GM21619 (cell line): ENCODE measurements around the gene TNS3.

ENCODE experiments used
- ATAC-seq: cut with Tn5 transposase; IDR thresholded peaks from one replicate; pipeline ENCODE4 v1.9.1; 2021; ENCODE audit not compliant: unreplicated experiment

The TNS3 gene

DNA sequence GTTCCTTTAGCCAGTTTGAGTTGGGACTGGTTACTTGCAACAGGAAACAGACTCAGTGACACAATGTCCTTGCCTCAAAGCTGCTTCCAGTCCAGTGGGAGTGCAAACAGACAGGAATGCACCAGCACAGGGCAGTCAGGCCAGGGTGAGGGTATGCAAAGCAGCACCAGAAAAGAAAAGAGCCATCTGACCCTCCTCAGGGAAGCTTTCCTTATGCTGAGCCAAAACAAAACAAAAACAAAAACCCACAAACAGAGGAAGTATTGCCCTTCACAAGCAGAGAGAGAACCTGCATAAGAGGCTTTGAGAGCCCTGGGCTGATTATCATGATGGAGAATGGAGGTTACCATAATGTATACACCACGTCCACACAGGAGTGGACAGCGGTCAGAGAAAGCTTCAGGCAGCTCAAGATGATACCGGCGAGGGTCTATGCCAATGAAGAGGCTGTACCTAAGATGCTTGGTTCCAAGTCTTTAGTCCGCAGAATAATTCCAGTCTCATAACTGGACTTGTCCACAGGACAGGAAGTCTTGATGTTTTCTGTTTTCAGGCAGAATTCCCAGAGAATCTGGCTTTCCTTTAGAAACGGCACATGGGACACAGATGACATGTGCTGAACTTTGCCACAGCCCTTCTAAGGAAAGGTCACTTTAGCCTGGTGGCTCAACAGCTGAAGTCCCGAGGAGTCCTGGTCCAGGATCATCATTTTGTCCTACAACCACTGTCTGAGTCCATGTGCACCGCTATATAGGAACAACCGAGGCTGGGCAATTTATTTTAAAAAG, 263.3 kb downstream of the TNS3 start:
- ATAC-seq: peak; percentile 72

DNA sequence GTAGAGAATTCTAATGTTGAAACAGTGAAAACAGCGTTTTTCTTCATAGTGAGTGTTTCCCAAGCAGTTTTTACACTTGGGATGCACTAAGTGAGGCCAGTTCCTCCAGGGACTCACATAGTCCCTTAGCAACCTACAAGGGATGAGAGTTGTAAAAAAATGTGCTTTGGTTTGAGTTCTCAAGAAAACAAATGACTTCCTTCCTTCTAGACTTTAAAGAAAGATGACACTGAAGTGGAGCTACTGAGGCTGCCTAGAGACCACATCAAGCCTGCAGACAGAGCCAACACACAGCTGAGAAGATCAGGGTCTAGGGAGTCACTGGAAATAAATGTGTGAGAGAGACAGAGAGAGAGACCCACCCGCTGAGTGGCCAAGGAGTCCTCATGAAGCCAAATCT, 264.4 kb downstream of the TNS3 start:
- no peak for ATAC-seq

DNA sequence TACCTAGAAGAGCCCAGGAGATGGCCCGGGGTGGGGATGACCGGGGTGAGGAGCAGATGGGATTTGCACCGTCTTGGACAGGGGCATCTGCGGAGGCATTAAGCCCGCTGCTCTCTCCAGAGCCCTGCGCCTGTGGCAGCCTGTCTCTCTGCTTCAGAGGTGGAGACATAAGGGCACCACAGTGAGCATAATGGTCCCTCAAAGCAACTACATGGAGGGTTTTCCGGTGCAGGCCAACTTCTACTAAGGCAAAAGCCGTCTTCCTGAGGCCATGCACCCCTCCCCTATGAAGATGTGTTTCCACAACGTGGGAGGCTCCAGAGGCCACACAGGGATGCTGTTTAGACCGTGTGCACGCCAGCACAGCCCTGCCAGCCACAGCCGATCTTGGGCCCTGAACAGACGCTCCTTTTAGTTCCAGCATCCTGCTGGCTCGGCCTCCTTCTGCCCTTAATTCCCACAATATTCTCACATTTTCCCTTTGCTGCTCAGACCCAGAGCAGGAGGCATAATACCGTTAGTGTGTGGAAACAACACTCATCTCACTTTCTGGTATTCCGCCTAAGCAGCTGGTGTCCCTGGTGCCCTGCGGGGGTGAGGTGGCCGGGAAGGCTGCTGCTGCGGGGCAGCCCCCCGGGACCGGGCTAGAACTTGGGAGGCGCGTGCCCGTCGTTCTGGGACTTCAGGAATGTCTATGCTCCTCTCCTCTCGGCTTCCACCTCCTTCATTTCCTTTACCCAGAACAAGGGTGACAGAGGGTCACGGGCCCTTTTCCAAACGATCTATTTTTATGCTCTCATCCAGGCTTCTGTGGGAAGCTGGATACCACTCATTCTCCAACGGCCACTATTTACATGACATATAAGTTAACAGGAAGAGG, 266.9 kb downstream of the TNS3 start:
- ATAC-seq: no peak

DNA sequence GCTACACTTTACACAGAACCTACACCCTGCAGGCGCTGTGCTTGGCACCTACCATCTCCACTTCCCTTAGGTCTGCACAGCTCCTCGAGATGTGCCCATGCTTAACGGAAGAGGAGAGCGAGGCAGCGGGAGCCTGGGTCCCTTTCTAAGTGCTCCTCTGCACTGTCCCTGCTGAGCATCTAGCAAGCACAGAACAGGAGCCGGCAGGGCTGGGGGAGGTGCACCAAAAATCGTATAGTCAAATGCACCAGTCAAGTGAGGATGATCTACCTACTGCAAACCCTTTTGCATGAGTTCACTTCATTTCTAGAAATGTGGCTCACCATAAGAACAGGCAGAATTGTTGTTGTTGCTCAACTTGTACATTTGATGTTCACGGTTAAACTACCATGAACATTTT, 267.7 kb downstream of the TNS3 start:
- ATAC-seq: no peak

DNA sequence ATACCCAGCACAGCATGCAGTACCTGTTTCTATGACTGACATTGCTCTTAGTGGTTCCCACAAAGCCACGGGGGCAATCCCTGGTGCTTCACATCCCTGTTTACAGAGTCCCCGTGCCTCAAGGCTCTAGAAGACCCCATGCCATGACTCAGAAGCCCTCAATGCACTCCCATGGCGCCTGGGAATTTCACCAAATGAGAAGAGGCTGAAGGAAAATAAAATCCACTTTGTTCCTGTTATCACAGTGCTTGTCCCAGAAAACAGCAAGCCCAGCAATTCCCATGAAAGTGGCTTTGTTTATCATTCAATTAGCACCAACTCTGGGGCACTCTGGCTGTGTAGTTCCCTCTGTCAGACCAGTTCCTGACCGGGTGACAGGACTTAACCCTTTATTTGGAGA, 268.3 kb downstream of the TNS3 start:
- ATAC-seq: no peak

DNA sequence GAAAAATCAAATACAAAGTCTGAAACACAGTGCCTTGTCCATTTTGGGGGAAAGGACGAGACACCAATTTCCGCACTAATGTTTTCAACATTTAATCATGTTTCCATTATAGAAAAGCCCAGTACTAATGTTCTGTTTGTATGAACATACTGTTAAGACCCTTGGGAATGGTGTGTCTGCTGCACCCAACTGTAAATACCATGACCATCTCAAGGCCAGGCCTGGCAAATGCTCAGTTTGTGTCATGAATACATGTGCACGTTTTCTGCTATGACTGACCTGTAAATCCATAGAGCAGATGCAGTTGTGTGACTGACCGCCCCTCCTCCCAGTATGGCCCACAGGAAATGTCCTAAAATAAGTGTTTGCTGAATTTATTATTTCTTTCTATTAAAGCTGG, 270.0 kb downstream of the TNS3 start:
- ATAC-seq: no peak

DNA sequence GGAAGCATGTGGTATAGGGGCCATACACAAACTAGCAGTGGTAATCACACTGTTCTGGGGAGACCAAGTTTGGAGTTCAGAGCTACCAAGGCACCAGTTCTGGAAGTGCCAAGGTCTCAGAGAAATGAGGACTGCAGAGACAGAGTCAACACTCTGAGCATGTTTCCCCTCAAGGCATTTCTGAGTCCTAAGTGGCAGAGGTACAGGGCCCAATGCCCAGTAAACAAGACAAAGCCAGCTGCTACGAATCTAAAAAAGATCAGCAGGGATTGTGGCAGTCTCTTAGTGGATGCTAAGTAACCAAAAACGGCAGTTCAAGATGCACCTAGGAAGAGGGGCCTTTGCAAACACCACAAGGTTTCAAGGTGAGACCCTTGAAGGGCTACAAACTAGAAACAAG, 271.9 kb downstream of the TNS3 start:
- no peak for ATAC-seq

DNA sequence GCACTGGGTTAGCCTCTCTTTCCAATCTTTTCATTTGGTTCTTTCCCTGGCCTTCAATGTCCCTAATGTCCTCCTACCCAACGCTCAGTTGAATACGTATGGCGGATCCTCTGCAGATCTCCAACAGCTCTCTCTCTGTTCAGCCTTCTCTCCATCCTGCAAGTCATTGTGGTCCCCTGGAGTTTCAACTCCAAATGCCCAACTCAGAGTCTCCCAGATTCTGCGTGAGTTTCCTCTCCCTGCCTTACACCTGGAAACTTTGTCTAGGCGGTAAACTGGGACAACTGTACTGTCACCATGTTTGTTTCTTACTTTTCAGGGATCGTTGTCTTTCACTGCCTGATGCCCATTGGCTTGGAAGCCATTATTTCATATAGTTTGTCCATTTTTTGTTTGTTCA, 273.1 kb downstream of the TNS3 start:
- no peak for ATAC-seq

DNA sequence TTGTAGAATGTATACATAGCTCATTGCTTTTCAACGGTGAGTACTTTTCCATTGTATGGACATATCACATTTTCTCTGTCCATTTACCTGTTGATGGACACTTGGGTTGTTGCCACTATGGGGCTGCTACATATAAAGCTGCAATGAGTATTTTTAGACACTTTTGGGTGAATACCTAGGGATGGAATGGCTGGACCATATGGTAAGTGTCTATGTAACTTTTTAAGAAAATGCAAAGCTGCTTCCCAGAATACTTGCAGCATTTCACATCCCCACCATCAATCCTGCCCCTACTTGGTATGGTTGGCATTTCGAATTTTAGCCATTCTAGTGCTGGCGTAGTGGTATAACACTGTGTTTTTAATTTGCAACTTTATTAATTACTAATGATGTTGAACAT, 274.6 kb downstream of the TNS3 start:
- no peak for ATAC-seq

DNA sequence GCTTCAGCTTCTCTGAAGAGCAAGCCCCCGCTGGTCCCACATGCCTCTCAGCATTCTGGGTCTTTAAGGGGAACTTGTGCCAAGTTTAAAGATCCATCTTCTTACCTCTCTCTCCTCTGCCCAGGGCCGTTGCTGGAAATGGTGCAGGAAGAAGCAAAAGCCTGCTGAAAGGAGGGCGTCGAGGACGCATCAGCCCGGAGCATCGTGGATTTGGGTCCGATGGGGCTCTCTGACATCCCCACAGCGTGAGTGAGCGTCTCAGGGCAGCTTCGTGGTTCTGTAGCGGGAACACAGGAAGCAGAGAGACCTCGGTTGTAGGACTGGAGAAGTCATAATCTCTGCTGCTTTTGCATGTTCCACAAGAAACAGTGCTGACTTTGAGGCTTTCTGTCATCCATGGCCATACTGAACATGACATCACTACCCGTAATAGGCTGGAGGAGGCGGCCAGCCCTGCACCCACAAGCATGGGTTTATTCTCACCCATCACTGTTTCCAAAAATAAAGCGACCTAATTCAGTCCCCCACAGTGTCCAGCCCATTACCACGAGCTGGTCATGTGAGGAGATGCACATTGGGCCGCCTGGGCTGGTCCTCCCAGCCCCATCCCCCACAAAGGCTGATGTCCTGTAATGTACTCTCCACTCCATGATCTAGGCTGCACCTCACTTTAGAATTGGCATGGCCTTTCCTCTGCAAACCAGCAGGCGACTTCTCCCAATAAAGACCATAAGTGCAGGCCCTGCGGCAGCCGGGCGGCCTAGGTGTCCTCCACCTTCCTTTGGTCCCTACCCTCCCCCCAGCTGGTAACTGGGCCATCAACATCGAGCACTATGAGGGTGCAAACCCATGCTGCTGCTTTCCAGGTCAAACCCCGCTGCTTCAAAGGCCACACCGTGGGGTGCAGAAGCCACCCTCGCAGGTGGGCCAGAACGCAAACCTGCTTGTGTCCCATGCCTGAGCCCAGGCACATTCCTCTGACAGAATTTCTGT, 276.9 kb downstream of the TNS3 start:
- no peak for ATAC-seq

DNA sequence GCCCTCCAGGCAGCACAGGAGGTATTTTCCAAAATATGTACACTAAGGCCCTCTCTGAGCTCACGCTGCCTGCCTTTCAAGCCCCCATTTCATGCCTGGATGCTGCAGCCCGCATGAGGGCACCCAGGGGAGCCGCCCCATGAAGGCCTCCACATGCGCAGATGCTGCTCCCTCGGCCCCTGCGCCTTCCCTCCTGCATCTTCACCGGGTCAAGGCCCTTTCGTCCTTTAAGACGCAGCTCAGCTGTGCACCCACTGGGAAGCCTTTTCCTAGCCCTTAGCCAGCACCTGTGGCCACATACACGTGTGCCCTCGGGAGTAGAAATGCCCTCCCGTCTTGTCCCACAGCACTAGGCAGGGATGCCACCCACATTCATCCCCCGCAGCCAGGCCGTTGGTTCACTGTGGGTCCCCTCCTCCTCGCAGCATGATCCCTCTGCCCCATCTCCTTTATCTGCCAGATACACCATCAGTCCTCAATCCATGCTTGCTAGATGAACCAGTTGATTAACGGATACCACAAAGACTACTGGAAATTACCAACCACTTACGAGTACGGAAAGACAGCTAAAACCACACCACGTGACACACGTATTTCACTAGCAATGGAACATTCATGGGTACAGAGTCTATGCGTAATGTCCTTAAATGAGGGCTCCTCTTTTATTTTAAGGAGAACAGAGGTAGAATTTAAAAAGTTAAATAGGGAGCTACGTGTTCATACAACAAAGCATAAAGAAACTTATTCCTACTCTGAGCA, 278.0 kb downstream of the TNS3 start:
- ATAC-seq: no peak

DNA sequence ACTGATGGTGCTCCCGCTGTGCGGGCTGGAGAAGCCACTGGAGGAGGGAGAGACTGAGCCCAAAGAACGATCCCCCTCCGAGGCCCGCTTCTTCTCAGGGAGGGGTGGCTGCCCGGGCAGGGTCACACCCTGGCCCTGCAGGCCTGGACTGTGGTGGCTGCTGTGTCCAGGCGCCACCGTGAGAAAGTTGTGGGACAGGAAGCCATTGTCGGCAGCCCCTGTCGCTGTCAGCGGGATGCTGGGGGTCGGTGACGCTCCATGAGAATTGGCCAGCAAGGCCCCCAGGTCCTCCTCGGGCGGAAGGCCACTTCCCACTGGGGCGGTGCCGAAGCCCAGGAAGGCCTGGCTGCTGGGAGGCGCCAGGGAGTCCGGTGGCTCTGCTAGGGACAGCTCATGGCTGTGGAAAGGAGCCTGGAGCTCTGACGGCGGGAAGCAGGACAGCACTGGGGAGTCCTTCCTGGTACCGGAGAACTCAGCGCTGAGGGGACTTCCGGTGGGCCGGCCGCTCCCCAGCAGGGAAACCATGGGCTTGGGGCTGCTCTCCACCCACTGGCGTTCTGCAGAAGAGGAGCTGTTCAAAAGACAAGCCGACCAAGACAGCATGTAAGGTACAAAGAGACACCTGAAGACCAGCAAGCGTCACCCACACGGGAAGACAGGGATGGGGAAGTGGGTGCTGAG, 278.8 kb downstream of the TNS3 start:
- no peak for ATAC-seq

DNA sequence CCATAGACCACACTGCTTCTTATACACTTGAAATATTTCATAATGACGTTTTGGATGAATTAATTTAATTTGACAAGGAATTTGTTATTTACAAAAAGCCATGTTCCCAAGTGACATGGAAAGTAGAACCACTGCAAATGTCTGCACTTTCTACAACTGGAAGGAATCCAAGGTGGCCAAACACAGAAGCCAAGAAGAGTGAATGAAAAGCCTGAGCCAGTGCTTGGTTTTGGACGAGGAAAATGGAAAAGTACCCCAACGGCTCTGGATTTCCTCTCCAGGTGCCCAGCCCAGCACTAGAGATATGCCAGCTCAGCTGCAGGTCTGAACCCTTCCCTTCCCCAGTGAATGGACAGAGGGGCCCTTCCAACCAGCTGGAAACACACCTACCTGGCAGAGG, 279.4 kb downstream of the TNS3 start:
- no peak for ATAC-seq

DNA sequence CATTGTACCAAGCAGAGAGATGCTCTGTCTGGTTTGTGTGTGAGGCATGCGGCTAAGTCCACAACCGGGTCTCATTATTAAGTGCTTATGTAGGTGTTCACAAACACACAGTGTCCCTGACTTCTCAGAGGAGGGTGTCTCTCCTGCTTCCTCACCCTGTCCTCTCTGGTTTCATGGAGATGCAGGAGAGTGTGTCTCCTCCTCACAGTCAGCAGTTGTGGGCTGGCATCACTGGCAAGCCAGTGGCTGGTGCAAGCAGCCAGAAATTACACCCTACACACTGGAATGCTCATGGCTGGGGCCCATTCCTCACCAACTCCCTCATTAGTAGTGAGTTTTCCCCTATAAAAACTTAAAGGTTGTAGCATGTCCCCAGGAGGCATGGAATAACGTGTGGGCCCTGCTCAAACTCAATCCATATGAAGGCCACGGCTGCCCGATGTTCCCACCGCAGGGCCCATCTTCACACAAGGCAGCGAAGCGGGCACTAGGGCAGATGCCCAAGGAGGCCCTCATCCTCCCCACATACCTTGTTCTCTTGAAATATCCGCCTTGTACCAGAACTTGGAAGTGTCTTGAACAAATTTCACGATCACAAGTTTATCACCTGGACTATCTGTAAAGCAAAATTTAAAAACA, 280.1 kb downstream of the TNS3 start:
- ATAC-seq: no peak

DNA sequence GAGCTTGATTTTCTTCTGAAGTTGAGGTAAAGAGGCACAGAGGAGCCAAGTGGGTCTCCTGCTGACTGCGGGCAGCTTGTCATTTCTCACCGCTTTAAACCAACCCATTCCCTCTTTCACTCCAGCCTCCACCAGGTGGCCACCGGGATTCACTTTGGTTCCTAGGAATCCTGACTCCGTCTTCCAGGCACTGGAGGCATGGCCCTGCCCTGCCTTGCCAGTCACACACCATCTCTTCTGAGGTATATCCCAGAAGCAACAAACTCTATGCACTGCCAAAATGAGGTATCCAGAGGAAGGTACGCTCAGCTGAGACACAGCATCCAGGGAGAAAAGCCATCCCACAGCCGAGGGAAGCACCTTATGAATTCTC, 280.8 kb downstream of the TNS3 start:
- ATAC-seq: no peak

DNA sequence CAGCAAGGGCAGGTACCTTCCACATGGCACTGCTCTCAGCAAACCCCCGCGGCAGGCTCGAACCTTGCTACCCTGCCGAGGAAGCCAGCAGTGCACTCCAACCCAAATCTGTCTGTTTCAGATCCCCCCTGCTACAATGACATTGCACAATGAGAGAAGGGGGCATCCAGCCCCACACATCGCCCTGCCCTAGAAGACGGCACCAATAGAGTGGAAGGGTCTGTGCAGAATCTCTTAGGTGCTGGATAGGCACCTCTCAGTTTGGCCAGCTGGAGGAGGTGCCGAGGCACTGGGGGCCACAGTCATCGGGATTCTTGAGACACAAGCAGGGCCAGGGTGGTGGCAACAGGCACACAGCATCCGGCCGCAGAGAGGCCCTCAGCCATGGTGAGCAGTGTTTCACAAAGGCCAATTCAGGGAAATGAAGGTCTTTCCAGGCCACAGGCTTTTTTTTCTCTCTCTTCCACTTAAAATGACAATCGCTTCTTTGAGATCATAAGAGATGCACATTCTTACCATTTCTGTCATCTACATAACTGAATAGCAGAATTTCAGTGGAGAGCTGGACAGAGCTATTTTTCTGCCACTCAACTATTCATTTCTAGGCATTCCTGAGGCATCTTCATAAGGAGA, 281.3 kb downstream of the TNS3 start:
- no peak for ATAC-seq

DNA sequence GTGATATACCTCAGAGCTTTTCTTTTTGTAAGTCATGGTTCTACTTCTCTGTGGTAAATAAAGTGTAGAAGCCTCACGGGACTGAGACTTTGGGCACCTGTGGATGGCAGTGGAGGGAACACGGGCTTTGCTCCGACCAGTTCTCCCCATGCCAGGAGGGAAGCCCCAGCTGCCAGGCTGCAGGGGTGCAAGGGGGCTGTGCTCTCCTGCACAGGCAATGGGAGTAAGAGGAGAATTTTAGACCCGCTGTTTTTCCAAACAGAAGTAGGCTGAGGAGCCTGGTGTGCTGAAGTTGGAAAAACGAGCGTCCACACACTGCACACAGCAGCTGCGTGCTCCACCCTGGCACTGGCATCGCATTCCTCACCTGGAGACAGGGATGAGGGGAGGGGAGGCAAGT, 282.4 kb downstream of the TNS3 start:
- ATAC-seq: no peak

DNA sequence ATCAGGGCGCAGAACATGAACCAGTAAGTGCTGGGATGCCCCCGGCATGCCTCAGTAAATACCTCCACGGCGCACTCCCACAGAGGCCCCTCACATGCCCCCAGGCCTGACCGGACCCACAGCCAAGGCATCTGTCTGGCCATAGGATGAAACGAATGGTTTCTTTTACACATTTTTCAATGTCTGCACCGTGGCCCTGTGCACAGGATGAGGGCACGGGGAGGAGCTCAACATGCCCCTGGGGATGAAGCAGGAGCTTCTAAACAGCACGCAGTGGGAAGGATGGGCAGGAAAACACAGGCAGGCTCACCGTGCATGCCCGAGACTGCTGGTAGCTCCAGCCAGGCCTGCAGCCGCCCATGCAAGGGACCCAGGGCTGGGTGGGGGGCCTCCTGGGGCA, 283.3 kb downstream of the TNS3 start:
- ATAC-seq: no peak

DNA sequence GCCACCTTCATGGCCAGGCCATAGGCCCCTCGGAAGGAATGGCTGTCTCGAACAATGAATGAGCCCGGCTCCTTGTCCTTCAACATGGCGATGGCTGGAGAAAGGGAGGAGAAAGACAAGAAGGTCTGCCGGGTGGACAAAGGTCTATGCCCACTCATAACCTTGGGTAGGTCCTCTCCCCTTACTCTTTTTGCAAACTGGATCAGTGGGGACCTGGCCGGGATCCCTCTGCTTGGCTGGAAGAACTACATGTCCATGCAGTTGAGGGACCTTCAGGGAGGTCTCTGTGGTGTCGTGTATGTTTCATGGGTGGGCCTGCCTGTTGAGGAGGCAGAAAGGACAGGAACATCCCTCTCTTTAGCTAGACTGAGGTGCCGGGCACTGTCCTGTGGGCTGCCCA, 284.8 kb downstream of the TNS3 start:
- no peak for ATAC-seq
